Progenitor cell of endocrine pancreas (in vitro differentiated cells): Measurements from ENCODE around the gene CAPN2. TPM values are rescaled to one million over a fixed set of nuclear protein-coding genes. Genes with fewer than 3 reads are reported as not detected.

Experiments
- DNase-seq: peaks from one replicate; pipeline ENCODE4 v3.0.0; 2021; ENCODE audit warnings: low spot score; ENCODE audit not compliant: unreplicated experiment
- H3K27ac Mint-ChIP-seq: 2 replicates; pipeline ENCODE4 v1.8.0; 2021; ENCODE audit warnings: mild to moderate bottlenecking, moderate library complexity, mixed read lengths
- H3K27me3 Mint-ChIP-seq: 2 replicates; pipeline ENCODE4 v1.8.0; 2021; ENCODE audit warnings: mixed read lengths
- H3K36me3 Mint-ChIP-seq: 2 replicates; pipeline ENCODE4 v1.8.0; 2022; ENCODE audit warnings: mixed read lengths; ENCODE audit not compliant: insufficient read depth
- H3K4me1 Mint-ChIP-seq: 2 replicates; pipeline ENCODE4 v1.8.0; 2021; ENCODE audit warnings: low read depth, mixed read lengths
- H3K4me3 Mint-ChIP-seq: 2 replicates; pipeline ENCODE4 v1.8.0; 2021; ENCODE audit warnings: low read depth, mild to moderate bottlenecking, moderate library complexity, mixed read lengths
- H3K9me3 Mint-ChIP-seq: 2 replicates; pipeline ENCODE4 v1.8.0; 2021; ENCODE audit warnings: low read depth, mixed read lengths
- total RNA-seq: library from RNA; stranded (reverse); gene quantifications from 2 replicates; pipeline ENCODE4 v1.2.1, GENCODE V29; 2021
- TF ChIP-seq, protein P1 (sequence below): fragments of 200-600 bp; sonication (generic); IDR thresholded peaks from one replicate; pipeline ENCODE4 v1.5.0; 2021; ENCODE audit warnings: antibody characterized with exemption, mild to moderate bottlenecking; ENCODE audit not compliant: unreplicated experiment

CAPN2 gene
- total RNA-seq, 1 donor from 2014 or later: 20.3 TPM

DNA sequence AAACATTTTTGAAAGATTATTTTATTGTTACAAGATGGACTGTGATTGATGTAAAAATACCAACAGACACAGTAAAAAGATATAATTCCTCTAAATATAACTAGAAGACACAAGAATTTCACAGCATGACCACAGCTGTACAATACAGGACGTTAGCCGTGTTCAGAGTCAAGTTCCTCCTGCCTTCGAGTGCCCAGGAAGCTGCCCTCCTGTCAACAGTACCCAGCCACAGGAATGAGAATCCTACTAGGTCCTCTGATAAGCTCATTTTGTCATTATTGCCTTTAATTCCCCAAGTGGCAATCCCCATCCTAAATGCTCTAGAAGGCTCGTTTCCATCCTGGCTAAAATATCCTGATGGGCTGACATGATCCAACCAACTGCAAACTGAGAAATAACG lies 16.4 kb upstream of the CAPN2 start:
- TF ChIP-seq, protein P1, sequence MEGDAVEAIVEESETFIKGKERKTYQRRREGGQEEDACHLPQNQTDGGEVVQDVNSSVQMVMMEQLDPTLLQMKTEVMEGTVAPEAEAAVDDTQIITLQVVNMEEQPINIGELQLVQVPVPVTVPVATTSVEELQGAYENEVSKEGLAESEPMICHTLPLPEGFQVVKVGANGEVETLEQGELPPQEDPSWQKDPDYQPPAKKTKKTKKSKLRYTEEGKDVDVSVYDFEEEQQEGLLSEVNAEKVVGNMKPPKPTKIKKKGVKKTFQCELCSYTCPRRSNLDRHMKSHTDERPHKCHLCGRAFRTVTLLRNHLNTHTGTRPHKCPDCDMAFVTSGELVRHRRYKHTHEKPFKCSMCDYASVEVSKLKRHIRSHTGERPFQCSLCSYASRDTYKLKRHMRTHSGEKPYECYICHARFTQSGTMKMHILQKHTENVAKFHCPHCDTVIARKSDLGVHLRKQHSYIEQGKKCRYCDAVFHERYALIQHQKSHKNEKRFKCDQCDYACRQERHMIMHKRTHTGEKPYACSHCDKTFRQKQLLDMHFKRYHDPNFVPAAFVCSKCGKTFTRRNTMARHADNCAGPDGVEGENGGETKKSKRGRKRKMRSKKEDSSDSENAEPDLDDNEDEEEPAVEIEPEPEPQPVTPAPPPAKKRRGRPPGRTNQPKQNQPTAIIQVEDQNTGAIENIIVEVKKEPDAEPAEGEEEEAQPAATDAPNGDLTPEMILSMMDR: no peak
- Mint-ChIP-seq H3K27me3 (peaks cover 31% of the 10 kb centered on the region), H3K27ac (no peak overlapping the region), H3K4me1 (no peaks in the 10 kb centered on the region), H3K36me3 (no peaks in the 10 kb centered on the region), H3K9me3 (no peaks in the 10 kb centered on the region), H3K4me3 (no peak overlapping the region)
- DNase-seq: no peak

DNA sequence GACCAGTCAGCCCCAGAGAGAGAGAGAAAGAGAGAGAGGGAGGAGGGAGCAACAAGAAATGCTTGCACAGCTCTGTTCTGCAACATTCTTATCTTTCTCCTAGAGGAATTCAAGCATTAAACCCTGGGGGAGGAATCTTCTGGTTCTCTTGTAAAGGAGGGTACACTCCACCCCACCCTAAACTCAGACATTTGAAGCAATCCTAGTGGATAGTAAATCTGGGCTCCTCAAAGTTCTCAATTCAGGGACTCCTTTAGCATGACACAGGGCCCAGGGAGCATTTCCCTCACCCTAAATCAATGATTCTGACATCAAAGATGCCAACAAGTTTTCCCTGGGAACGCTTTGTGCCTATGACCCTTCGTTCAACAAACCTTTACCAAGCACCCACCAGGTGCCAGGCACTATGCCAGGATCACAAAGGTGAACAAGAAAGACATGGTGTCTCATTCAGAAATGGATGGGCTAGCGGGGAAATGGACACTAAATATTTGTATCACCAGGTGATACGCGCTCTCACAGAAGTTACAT lies 11.9 kb upstream of the CAPN2 start:
- TF ChIP-seq, protein P1: no peak
- H3K36me3 Mint-ChIP-seq: no peaks in the 10 kb centered on the region
- no peaks in the 10 kb centered on the region for H3K4me1 Mint-ChIP-seq
- H3K27ac Mint-ChIP-seq: peak overlapping the region; percentile 27
- no peak for DNase-seq
- peaks cover 72% of the 10 kb centered on the region for H3K27me3 Mint-ChIP-seq
- no peaks in the 10 kb centered on the region for H3K9me3 Mint-ChIP-seq
- H3K4me3 Mint-ChIP-seq: no peak overlapping the region

DNA sequence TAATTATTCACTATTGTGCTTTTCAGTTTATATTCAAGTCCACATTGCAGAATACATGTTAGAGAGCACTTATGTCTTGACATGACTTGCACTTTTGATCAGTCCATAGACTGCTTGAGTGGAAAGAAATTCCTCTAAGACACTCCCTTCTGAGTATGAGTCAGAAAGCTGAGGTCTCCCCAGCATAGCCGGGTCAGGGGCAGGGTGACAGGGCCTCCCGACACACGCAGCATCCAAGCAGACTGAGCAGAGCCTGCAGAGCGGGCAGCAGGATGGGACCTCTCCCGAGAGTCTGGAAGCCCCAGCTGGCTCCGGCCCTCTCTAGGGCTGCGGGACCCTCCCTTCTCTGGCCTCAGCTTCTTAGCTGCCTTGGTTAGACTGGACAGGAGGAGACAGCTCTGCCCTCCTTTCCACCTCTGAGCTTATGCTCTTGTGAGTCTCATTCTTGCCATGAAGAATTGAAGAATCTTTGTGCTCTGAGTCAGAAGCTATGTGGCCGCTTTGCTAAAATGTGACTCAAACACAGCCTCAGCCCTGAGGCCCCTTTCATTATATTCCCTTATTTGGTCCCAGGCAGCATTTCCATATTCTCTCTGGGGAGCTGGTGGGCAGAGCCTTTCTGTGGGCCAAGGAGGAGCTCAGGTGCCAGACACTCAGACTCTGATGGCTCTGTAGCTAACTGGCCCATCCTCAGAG lies 11.2 kb upstream of the CAPN2 start:
- H3K4me3 Mint-ChIP-seq: no peak overlapping the region
- DNase-seq: no peak
- TF ChIP-seq, protein P1: no peak
- peaks cover 76% of the 10 kb centered on the region for H3K27me3 Mint-ChIP-seq
- no peaks in the 10 kb centered on the region for H3K36me3 Mint-ChIP-seq
- no peaks in the 10 kb centered on the region for H3K9me3 Mint-ChIP-seq
- peak overlapping the region; percentile 27 for H3K27ac Mint-ChIP-seq
- H3K4me1 Mint-ChIP-seq: peaks cover under 1% of the 10 kb centered on the region

DNA sequence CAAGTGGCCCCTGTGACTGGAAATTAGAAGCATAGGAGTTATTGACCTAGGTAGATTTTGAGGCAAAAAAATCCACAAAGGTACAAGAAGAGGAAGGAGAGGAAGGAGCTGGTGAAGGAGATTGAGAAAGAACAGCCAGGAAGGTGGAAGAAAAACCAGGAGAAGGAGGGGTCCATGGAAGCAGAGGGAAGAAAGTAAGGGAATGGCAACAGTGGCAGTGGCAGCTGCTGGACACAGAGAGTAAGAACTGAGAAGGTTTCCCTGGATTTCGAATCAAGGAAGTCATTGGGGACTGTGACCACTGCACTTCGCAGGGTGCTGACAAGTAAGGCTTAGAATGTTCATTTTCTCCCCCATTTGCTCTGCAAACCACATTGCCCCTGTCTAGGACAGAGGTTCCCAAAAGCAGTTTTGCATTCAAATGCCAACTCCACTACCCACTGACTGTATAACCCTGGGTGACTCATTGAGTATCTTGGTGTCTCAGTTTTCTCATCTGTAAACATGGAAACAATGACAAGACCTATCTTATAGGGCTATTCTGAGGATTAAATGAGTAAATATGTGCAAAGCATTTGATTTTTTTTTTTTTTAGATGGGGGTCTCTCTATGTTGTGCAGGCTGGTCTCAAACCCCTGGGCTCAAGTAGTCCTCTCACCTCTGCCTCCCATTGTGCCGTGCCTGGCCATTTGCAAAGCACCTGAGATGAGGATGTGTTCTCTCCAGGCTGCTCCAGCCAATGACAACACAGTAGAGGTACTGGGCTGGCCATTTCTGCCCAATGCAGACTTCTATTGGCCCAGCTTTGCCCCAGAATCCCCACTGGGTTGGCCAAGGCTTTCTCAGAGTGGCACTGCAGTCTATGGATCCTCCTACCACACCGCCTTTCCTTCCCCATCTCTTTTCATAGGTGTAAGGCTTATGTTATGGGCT lies 9.3 kb upstream of the CAPN2 start:
- Mint-ChIP-seq H3K9me3 (no peaks in the 10 kb centered on the region), H3K4me3 (no peak overlapping the region), H3K27me3 (peaks cover 86% of the 10 kb centered on the region), H3K4me1 (peaks cover 11% of the 10 kb centered on the region), H3K36me3 (no peaks in the 10 kb centered on the region), H3K27ac (no peak overlapping the region)
- TF ChIP-seq, protein P1: no peak
- no peak for DNase-seq

DNA sequence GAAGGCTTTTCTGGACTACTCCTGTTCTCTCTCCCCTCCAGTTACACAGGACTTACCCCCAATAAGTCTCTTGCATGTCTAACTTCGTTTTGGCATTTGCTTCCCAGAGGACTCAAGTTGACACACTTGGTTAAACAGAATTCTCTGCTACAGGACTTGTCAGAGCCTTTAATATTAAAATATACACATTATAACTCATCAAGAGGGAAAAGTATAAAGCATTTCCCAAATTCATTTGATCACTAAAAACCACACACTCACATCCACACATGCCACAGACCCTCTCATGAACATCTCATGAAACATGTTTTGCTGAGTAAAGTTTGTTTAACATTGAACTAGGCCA lies 8.7 kb upstream of the CAPN2 start:
- no peaks in the 10 kb centered on the region for H3K9me3 Mint-ChIP-seq
- H3K4me3 Mint-ChIP-seq: no peak overlapping the region
- no peak overlapping the region for H3K27ac Mint-ChIP-seq
- H3K27me3 Mint-ChIP-seq: peaks cover 89% of the 10 kb centered on the region
- TF ChIP-seq, protein P1: no peak
- no peaks in the 10 kb centered on the region for H3K36me3 Mint-ChIP-seq
- H3K4me1 Mint-ChIP-seq: peaks cover 12% of the 10 kb centered on the region
- no peak for DNase-seq
